GM19023 (cell line): ENCODE measurements around the gene SMIM5.

Experiments used
- ATAC-seq: cut with Tn5 transposase; IDR thresholded peaks from one replicate; pipeline ENCODE4 v1.9.1; 2021; ENCODE audit warnings: mild to moderate bottlenecking, moderate library complexity; ENCODE audit not compliant: unreplicated experiment

The SMIM5 gene

GRCh38 chr17:75602644-75603043 lies 30.6 kb upstream of the SMIM5 start:
- ATAC-seq: no peak

GRCh38 chr17:75603123-75603522 lies 30.1 kb upstream of the SMIM5 start:
- no peak for ATAC-seq

DNA sequence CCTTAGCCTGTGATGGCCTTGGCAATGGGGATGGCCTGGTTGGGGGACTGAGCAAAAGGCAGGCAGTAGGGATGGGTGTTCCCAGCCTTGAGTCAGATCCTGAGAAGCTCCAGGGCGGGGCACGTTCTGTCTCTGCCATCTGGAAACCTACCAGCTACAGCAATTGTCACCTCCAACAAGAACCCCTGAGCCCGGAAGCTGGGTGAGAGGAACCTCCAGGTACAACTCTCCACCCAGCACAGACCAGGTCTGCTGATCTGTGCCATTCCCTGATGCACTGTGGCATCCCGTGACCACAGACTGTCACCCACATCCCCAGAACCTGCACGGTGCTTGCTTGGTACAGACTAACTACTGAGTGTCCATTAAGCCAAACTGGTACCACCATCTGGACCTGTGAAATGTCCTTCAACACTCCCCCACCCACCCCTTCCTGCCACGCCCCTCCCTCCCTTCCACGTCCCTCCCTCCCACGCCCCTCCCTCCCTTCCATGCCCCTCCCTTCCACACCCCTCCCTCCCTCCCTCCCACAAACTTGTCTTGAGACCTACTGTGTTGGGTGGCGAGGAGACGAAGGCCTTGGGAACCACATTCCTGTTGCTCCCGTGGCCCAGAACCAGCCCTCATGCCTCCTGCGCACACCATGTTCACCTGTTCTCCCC lies 29.1 kb upstream of the SMIM5 start:
- no peak for ATAC-seq

DNA sequence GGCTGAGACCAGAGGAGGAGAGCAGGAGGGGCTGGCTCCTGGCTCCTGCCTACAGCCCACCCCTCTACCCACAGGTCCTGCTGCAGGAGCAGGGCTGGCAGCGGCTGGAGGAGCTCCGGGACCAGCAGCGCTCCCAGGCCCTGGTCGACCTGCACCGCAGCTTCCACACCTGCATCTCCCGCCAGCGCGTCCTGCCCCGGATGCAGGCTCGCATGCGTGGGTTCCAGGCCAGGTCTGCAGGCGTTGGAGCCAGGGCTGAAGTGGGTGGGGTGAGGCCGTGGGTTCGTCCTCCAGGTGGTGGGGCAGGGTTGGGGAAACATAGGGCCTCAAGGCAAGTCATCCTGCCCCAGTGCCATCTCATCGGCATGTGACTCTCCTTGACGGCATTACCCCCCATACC lies 27.4 kb upstream of the SMIM5 start:
- ATAC-seq: no peak

DNA sequence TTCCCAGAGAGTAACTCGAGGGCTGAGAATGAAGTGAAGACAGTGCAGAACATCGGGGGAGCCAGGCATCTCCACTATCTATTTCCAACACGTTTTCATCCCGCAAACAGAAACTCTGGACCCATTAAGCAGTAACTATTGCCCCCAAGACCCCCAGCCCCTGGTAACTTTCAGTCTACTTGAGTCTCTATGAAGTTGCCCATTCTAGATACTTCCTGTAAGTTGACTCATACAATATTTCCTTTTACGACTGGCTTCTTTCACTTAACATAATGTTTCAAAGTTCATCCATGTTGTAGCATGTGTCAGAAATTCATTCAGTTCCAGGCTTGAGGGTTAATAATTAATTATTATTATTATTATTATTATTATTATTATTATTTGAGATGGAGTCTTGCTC lies 26.1 kb upstream of the SMIM5 start:
- ATAC-seq: no peak

GRCh38 chr17:75610103-75610984 lies 22.9 kb upstream of the SMIM5 start:
- no peak for ATAC-seq

DNA sequence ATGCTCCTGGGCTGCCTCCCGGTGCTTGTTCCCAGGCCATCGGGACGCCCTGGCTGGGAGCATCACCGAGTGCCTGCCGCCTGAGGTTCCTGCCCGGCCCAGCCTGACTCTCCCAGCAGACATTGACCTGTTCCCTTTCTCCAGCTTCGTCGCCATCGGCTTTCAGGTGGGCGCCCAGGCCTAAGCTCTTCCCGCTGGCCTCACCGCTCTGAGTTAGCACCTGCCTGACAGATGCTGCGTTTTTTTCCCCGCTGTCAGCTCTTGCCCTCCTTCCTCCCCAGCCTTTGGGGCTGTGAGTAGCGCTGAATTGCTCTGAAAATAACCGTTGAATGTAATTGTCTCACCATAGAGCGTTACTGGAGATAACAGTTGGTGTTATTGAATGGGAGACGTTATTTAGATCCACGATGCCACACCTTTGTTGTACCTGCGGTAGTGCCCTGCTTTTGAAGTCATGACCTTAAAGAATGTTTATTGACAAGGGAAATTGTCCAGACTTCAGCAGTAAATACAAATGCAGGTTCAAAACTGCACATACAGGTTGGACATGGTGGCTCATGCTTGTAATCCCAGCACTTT lies 21.3 kb upstream of the SMIM5 start:
- ATAC-seq: no peak

GRCh38 chr17:75612906-75613626 lies 20.2 kb upstream of the SMIM5 start:
- no peak for ATAC-seq

- no peak for ATAC-seq
Observed at GRCh38 chr17:75614006-75614405, 19.2 kb upstream of the SMIM5 start.

GRCh38 chr17:75614556-75615270 lies 18.5 kb upstream of the SMIM5 start:
- ATAC-seq: no peak

DNA sequence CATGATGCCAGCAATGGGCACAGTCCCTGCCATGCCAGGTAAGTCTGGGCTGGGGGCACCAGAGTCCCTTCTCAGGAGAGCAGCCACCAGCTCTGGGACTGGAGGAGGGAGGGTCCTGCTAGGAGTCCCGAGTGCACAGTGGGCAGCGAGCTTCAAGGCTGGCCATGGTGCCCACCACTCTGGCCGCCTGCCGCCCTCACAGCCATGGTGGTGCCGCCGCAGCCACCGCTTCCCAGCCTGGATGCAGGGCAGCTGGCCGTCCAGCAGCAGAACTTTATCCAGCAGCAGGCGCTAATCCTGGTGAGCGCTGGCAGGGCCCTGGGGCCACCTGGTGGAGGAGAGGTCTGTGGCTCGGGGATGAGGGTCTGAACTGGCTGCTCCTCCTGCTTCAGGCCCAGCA lies 17.9 kb upstream of the SMIM5 start:
- no peak for ATAC-seq

- ATAC-seq: no peak
Observed at GRCh38 chr17:75616521-75617122, 16.6 kb upstream of the SMIM5 start.

- ATAC-seq: no peak
Observed at GRCh38 chr17:75617218-75617617, 16.0 kb upstream of the SMIM5 start.

- ATAC-seq: no peak
Observed at GRCh38 chr17:75617675-75618074, 15.6 kb upstream of the SMIM5 start.

DNA sequence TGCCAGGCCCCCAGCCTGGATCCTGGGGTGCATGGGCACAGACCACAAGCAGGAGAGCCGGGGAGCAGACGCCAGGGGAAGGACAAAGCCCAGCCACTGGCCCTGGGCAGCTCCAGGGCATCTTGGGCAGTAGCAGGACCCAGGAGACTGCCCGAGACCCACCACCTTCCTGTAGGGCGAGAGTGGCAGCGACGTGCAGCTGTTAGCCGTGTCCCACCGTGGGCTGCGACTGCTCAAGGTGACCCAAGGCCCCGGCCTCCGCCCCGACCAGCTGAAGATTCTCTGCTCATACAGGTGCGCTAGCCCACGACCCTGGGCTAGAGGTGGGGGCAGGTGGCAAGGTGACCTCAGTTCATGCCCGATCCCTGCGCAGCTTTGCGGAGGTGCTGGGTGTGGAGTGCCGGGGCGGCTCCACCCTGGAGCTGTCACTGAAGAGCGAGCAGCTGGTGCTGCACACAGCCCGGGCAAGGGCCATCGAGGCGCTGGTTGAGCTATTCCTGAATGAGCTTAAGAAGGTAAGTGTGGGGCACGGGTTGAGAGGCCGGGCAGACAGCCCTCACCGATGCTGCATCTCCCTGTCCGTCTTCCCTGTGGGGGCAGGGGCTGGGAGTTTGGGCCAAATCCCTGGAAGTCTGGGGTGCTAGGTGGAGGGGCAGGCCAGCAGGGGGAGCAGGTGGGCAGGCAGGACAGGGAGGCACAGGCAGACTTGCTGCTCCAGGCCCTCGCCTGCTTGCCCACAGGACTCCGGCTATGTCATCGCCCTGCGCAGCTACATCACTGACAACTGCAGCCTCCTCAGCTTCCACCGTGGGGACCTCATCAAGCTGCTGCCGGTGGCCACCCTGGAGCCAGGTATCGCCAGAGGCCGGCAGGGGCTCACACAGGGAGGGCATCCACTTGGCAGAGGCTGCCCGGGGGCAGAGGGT lies 13.5 kb upstream of the SMIM5 start:
- ATAC-seq: no peak

GRCh38 chr17:75621489-75621888 lies 11.7 kb upstream of the SMIM5 start:
- ATAC-seq: no peak

DNA sequence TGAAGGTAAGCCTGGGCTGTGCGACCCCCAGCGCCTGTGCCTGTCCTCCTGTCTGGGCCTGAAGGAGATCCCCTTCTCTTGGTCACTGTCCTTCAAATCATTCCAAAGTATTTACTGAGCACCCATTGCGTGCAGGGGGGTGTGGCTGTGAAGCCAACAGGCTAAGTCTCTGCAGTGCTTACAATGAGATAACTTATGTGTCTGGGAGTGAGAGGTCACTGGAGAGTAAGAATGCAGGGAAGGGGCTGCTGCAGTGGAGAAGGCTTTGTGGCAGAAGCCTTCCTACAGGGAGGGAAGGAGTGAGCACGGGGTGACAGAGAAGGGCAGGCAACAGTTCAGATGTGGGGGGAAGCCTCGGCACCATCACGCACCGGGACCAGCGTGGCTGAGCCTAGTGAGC lies 11.2 kb upstream of the SMIM5 start:
- ATAC-seq: no peak

DNA sequence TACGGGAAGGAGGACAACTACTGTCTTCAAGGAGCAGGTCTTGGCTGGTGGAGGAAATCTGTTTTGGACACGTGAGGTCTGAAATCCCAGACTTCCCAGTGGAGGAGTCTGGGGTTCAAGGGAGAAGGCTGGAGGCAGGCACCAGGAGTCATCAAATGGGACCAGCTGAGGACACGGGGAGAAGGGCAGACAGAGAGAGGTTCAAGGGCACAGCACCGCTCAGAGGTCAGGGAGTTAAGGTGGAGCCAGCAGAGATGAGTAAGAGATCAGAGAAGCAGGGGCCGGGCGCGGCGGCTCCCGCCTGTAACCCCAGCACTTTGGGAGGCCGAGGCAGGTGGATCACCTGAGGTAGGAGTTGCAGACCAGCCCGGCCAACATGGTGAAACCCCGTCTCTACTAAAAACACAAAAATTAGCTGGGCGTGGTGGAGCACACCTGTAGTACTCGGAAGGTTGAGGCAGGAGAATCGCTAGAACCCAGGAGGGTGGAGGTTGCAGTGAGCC lies 10.4 kb upstream of the SMIM5 start:
- no peak for ATAC-seq

- ATAC-seq: no peak
Observed at GRCh38 chr17:75623386-75623785, 9.8 kb upstream of the SMIM5 start.
